PC-3 (cell line): ENCODE measurements around the gene GHRH. TPM values are rescaled to one million over a fixed set of nuclear protein-coding genes. Genes with fewer than 3 reads are reported as not detected.

Source experiments
- ATAC-seq: fragments of 200-7000 bp; cut with Tn5 transposase; 2 replicates; pipeline ENCODE4 v1.9.1; 2020; ENCODE audit warnings: mild to moderate bottlenecking, moderate library complexity
- BruUV-seq: library from RNA; stranded (reverse); fragments of 400-500 nt; replicated peaks from 2 replicates; lab custom pipeline; 2021; lab: Mats Ljungman, UMichigan
- CTCF ChIA-PET: fragments of 300-600 bp; sonication (Branson Sonifier 250); formaldehyde crosslinking; loops from one replicate; lab custom pipeline; 2022; ENCODE audit warnings: antibody characterized with exemption; lab: Charles Lee
- POLR2A ChIA-PET: fragments of 300-600 bp; sonication (Branson Sonifier 250); formaldehyde crosslinking; loops from one replicate; lab custom pipeline; 2022; ENCODE audit warnings: antibody characterized with exemption; ENCODE audit not compliant: unreplicated experiment; lab: Charles Lee
- DNase-seq: peaks from one replicate; pipeline ENCODE4 v3.0.0-alpha.2; 2015
- H2AFZ ChIP-seq: fragments of 300-600 bp; sonication (generic); 2 replicates; pipeline ENCODE4 v1.6.0; 2016; ENCODE audit warnings: antibody characterized with exemption, low read length
- H3F3A ChIP-seq: fragments of 300-600 bp; sonication (generic); one replicate; pipeline ENCODE4 v1.6.0; 2017; ENCODE audit warnings: antibody characterized with exemption, low read length, control low read depth, mild to moderate bottlenecking; ENCODE audit not compliant: unreplicated experiment
- H3K27ac ChIP-seq: fragments of 300-600 bp; sonication (generic); 2 replicates; pipeline ENCODE4 v1.5.1; 2016; ENCODE audit warnings: mild to moderate bottlenecking, low read length
- H3K27me3 ChIP-seq: fragments of 300-600 bp; sonication (generic); 2 replicates; pipeline ENCODE4 v1.6.1; 2016; ENCODE audit warnings: low read length, mixed read lengths
- H3K36me3 ChIP-seq: fragments of 300-600 bp; sonication (generic); 2 replicates; pipeline ENCODE4 v1.6.1; 2016; ENCODE audit warnings: low read depth, mixed run types, low read length, mixed read lengths
- H3K4me1 ChIP-seq: fragments of 300-600 bp; sonication (generic); 2 replicates; pipeline ENCODE4 v1.5.1; 2016; ENCODE audit warnings: low read length; ENCODE audit not compliant: insufficient read depth
- H3K4me2 ChIP-seq: fragments of 300-600 bp; sonication (generic); 2 replicates; pipeline ENCODE4 v1.6.0; 2016; ENCODE audit warnings: low read length
- H3K4me3 ChIP-seq: fragments of 300-600 bp; sonication (generic); 2 replicates; pipeline ENCODE4 v1.5.1; 2016; ENCODE audit warnings: mild to moderate bottlenecking, low read length, mixed read lengths
- H3K79me2 ChIP-seq: fragments of 300-600 bp; sonication (generic); 2 replicates; pipeline ENCODE4 v1.6.1; 2017; ENCODE audit warnings: low read length, mixed read lengths
- H3K9ac ChIP-seq: fragments of 300-600 bp; sonication (generic); 2 replicates; pipeline ENCODE4 v1.6.0; 2016; ENCODE audit warnings: mild to moderate bottlenecking, low read length
- H3K9me2 ChIP-seq: fragments of 300-600 bp; sonication (generic); replicated peaks from 2 replicates; pipeline ENCODE4 v1.6.1; 2016; ENCODE audit warnings: mixed run types, low read length, mixed read lengths
- H3K9me3 ChIP-seq: fragments of 300-600 bp; sonication (generic); 2 replicates; pipeline ENCODE4 v1.6.1; 2016; ENCODE audit warnings: low read length, mixed read lengths
- H4K20me1 ChIP-seq: fragments of 300-600 bp; sonication (generic); 2 replicates; pipeline ENCODE4 v1.6.1; 2016; ENCODE audit warnings: low read length, mixed read lengths
- EZH2 ChIP-seq: fragments of 300-600 bp; sonication (generic); IDR thresholded peaks from one replicate; pipeline ENCODE4 v1.6.1; 2017; ENCODE audit warnings: antibody characterized with exemption, mild to moderate bottlenecking, low read length; ENCODE audit not compliant: unreplicated experiment
- EZH2phosphoT487 ChIP-seq: fragments of 300-600 bp; sonication (generic); IDR thresholded peaks from 2 replicates; pipeline ENCODE4 v1.6.1; 2018; ENCODE audit warnings: mild to moderate bottlenecking, antibody characterized with exemption, low read length, borderline replicate concordance
- intact Hi-C: fragments of 100-400 bp; cut with micrococcal nuclease; formaldehyde crosslinking; loops from 2 replicates; pipeline ENCODE4 v1.9.0; 2023
- total RNA-seq: library from RNA; depleted of rRNA; stranded (reverse); fragments of >200 nt; gene quantifications from 2 replicates; pipeline ENCODE4 v1.2.3, GENCODE V29; 2014
- TF ChIP-seq, protein P1 (sequence below): fragments of 300-600 bp; sonication (generic); conservative IDR thresholded peaks from 2 replicates; pipeline ENCODE4 v1.5.1; 2017; ENCODE audit warnings: antibody characterized with exemption, low read depth, mild to moderate bottlenecking, low read length

GHRH gene
- total RNA-seq, 1 experiment from 2014 or later, result not detected

- Histone ChIP-seq H4K20me1 (no peaks in the 10 kb centered on the region; the same call in 1 of the 2 replicates), H3K4me2 (no peak overlapping the region), H3K36me3 (peaks cover 54% of the 10 kb centered on the region), H3K9me2 (no peaks in the 10 kb centered on the region), H3K27ac (no peak overlapping the region), H3K4me3 (no peak overlapping the region), H3K9ac (no peak overlapping the region), H3F3A (no peaks in the 10 kb centered on the region), H3K27me3 (no peaks in the 10 kb centered on the region), H2AFZ (no peak overlapping the region), H3K9me3 (no peaks in the 10 kb centered on the region), H3K4me1 (no peaks in the 10 kb centered on the region), H3K79me2 (peaks cover 4% of the 10 kb centered on the region; the same call in 1 of the 2 replicates)
- no TSS peak for BruUV-seq
- TF ChIP-seq, protein P1, sequence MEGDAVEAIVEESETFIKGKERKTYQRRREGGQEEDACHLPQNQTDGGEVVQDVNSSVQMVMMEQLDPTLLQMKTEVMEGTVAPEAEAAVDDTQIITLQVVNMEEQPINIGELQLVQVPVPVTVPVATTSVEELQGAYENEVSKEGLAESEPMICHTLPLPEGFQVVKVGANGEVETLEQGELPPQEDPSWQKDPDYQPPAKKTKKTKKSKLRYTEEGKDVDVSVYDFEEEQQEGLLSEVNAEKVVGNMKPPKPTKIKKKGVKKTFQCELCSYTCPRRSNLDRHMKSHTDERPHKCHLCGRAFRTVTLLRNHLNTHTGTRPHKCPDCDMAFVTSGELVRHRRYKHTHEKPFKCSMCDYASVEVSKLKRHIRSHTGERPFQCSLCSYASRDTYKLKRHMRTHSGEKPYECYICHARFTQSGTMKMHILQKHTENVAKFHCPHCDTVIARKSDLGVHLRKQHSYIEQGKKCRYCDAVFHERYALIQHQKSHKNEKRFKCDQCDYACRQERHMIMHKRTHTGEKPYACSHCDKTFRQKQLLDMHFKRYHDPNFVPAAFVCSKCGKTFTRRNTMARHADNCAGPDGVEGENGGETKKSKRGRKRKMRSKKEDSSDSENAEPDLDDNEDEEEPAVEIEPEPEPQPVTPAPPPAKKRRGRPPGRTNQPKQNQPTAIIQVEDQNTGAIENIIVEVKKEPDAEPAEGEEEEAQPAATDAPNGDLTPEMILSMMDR, result no peak
- TF ChIP-seq EZH2phosphoT487 (no peak), EZH2 (no peak)
- ChIA-PET POLR2A (no interaction called here), CTCF (interaction anchor here (0.6 kb wide), 1 partner anchor 28 kb away, joined by 4 read pairs; no protein-coding TSS in a partner anchor)
- DNase-seq (no peak), ATAC-seq (no peak)
- intact Hi-C loops, result no loop called here
These were observed 41.6 kb downstream of the GHRH start for GRCh38 chr20:37219751-37220668.

GRCh38 chr20:37218976-37219375, 42.6 kb downstream of the GHRH start:
- no TSS peak for BruUV-seq
- intact Hi-C loops, result no loop called here
- no peaks in the 10 kb centered on the region; the same call in 1 of the 2 replicates for H4K20me1 ChIP-seq
- no peak overlapping the region for H3K27ac ChIP-seq
- no peak for DNase-seq
- no peaks in the 10 kb centered on the region for H3K9me3 ChIP-seq
- TF ChIP-seq, protein P1, result no peak
- no peak for TF ChIP-seq EZH2phosphoT487
- TF ChIP-seq EZH2, result no peak
- H3K4me3 ChIP-seq, result no peak overlapping the region
- no peaks in the 10 kb centered on the region for H3F3A ChIP-seq
- H3K4me2 ChIP-seq, result no peak overlapping the region
- ChIA-PET POLR2A (no interaction called here), CTCF (no interaction called here)
- H3K79me2 ChIP-seq, result peaks cover 4% of the 10 kb centered on the region; the same call in 1 of the 2 replicates
- H3K9ac ChIP-seq, result no peak overlapping the region
- no peaks in the 10 kb centered on the region for H3K9me2 ChIP-seq
- no peaks in the 10 kb centered on the region for H3K27me3 ChIP-seq
- no peak overlapping the region for H2AFZ ChIP-seq
- peaks cover 4% of the 10 kb centered on the region; the same call in 1 of the 2 replicates for H3K4me1 ChIP-seq
- no peak for ATAC-seq
- H3K36me3 ChIP-seq, result peaks cover 52% of the 10 kb centered on the region

GRCh38 chr20:37218441-37218840, 43.2 kb downstream of the GHRH start:
- no peak for DNase-seq
- no peaks in the 10 kb centered on the region for H3K27me3 ChIP-seq
- ATAC-seq, result no peak
- POLR2A ChIA-PET, result no interaction called here
- TF ChIP-seq EZH2 (no peak), EZH2phosphoT487 (no peak)
- TF ChIP-seq, protein P1, result no peak
- peaks cover 4% of the 10 kb centered on the region; the same call in 1 of the 2 replicates for H3K79me2 ChIP-seq
- no peaks in the 10 kb centered on the region; the same call in 1 of the 2 replicates for H4K20me1 ChIP-seq
- no peak overlapping the region for H2AFZ ChIP-seq
- no peaks in the 10 kb centered on the region for H3K9me2 ChIP-seq
- H3K9me3 ChIP-seq, result no peaks in the 10 kb centered on the region
- peaks cover 52% of the 10 kb centered on the region for H3K36me3 ChIP-seq
- H3F3A ChIP-seq, result no peaks in the 10 kb centered on the region
- intact Hi-C loops, result no loop called here
- no peak overlapping the region for H3K4me3 ChIP-seq
- no peak overlapping the region for H3K4me2 ChIP-seq
- no peak overlapping the region for H3K27ac ChIP-seq
- H3K4me1 ChIP-seq, result peaks cover 4% of the 10 kb centered on the region; the same call in 1 of the 2 replicates
- BruUV-seq, result no TSS peak
- CTCF ChIA-PET, result no interaction called here
- H3K9ac ChIP-seq, result no peak overlapping the region
